Fibroblast of mammary gland (primary cell): ENCODE data around the gene SCAF4.

ENCODE experiments used
- DNase-seq: peaks from one replicate; pipeline ENCODE4 v3.0.0-alpha.2; 2010; ENCODE audit warnings: low read depth
- H3K4me3 ChIP-seq: 2 replicates; pipeline ENCODE4 v1.5.1; 2011; ENCODE audit warnings: low read depth, mild to moderate bottlenecking, low read length, moderate library complexity; ENCODE audit not compliant: control insufficient read depth
- TF ChIP-seq, protein P1 (sequence below): conservative IDR thresholded peaks from 2 replicates; pipeline ENCODE4 v1.5.1; 2011; ENCODE audit warnings: low read depth, low read length, inconsistent platforms; ENCODE audit not compliant: control insufficient read depth, insufficient read depth

Gene SCAF4

GRCh38 chr21:31725202-31725839 is 6.6 kb downstream of the SCAF4 start:
- no peak for DNase-seq
- H3K4me3 ChIP-seq, result no peak overlapping the region
- TF ChIP-seq, protein P1, sequence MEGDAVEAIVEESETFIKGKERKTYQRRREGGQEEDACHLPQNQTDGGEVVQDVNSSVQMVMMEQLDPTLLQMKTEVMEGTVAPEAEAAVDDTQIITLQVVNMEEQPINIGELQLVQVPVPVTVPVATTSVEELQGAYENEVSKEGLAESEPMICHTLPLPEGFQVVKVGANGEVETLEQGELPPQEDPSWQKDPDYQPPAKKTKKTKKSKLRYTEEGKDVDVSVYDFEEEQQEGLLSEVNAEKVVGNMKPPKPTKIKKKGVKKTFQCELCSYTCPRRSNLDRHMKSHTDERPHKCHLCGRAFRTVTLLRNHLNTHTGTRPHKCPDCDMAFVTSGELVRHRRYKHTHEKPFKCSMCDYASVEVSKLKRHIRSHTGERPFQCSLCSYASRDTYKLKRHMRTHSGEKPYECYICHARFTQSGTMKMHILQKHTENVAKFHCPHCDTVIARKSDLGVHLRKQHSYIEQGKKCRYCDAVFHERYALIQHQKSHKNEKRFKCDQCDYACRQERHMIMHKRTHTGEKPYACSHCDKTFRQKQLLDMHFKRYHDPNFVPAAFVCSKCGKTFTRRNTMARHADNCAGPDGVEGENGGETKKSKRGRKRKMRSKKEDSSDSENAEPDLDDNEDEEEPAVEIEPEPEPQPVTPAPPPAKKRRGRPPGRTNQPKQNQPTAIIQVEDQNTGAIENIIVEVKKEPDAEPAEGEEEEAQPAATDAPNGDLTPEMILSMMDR, result no peak

DNA sequence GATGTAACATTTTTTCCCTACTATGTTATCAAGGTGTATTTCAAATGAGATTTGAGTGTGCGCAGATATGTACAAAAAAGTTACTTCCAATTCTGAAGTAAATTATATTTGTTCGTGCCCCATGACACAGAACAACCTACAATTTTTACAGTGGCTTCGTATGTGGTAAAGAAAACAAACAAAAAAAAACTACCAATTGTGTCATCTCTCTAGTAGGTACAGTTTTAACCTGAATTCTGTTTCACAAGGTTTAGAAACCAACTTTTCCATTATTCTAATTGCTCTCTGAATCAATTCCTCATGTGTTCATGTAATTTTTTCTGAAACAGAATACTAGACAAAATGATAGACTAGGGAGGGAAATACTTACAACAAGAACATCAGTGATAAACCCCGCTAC is 7.4 kb downstream of the SCAF4 start:
- TF ChIP-seq, protein P1, result no peak
- H3K4me3 ChIP-seq, result no peak overlapping the region

GRCh38 chr21:31721381-31721780 is 10.5 kb downstream of the SCAF4 start:
- TF ChIP-seq, protein P1, result no peak
- no peak overlapping the region for H3K4me3 ChIP-seq
- DNase-seq, result no peak

More for the DNA sequence above, 7.4 kb downstream of the SCAF4 start:
- DNase-seq, result no peak

GRCh38 chr21:31720739-31721138 is 11.2 kb downstream of the SCAF4 start:
- H3K4me3 ChIP-seq, result no peak overlapping the region
- DNase-seq, result no peak
- TF ChIP-seq, protein P1, result no peak

DNA sequence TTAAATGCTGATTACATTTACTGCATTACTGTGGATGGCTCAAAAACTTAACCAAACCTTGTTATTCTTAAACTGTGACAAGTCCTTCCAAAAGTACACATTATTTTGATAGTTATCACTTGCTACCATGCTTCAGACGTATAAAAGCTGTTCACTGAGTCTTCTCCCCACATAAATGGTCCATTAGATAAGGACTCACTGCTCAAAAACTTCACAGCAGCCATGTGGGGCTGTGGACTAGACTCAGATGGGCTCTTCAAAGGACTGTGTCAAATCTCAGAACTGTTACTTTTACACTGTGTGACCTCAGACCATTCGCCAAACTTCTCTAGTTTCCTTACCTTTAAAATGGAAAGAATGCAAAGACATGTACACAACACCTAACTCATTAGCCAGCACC is 11.6 kb downstream of the SCAF4 start:
- TF ChIP-seq, protein P1, result no peak
- DNase-seq, result no peak
- no peak overlapping the region for H3K4me3 ChIP-seq

- no peak for DNase-seq
- TF ChIP-seq, protein P1, result no peak
- H3K4me3 ChIP-seq, result no peak overlapping the region
These were observed 15.8 kb downstream of the SCAF4 start for GRCh38 chr21:31716106-31716505.
